DND-41 (cell line): Measurements from ENCODE around the gene GC.

Source experiments
- ATAC-seq: fragments of 200-7000 bp; cut with Tn5 transposase; 3 replicates; pipeline ENCODE4 v1.9.1; 2021; ENCODE audit warnings: low read depth; ENCODE audit not compliant: insufficient read depth
- DNase-seq: peaks from one replicate; pipeline ENCODE4 v3.0.0-alpha.2; 2020
- H2AFZ ChIP-seq: 2 replicates; pipeline ENCODE4 v1.6.0; 2012; ENCODE audit warnings: low read depth, low read length
- H3K27ac ChIP-seq: 2 replicates; pipeline ENCODE4 v1.5.1; 2012; ENCODE audit warnings: low read length, inconsistent platforms
- H3K27me3 ChIP-seq: fragments of 200-600 bp; sonication (generic); 2 replicates; pipeline ENCODE4 v1.6.0; 2012; ENCODE audit warnings: low read length, mild to moderate bottlenecking, inconsistent platforms; ENCODE audit not compliant: insufficient read depth, poor library complexity
- H3K36me3 ChIP-seq: 2 replicates; pipeline ENCODE4 v1.5.1; 2012; ENCODE audit warnings: low read length, inconsistent platforms; ENCODE audit not compliant: insufficient read depth
- H3K4me1 ChIP-seq: 2 replicates; pipeline ENCODE4 v1.5.1; 2012; ENCODE audit warnings: mild to moderate bottlenecking, low read length; ENCODE audit not compliant: insufficient read depth
- H3K4me2 ChIP-seq: 2 replicates; pipeline ENCODE4 v1.6.0; 2012; ENCODE audit warnings: mild to moderate bottlenecking, moderate library complexity, low read length, inconsistent platforms; ENCODE audit not compliant: insufficient read depth
- H3K4me3 ChIP-seq, 2 experiments: fragments of 200-600 bp in 1 of 2; shearing (Covaris generic) in 1 of 2; 2 replicates each; pipeline ENCODE4 v1.5.1; 2012 to 2016; ENCODE audit warnings: inconsistent platforms in 2 of 2, low read length in 2 of 2, mild to moderate bottlenecking in 2 of 2, low read depth in 1 of 2, moderate library complexity in 1 of 2
- H3K79me2 ChIP-seq: 2 replicates; pipeline ENCODE4 v1.6.0; 2012; ENCODE audit warnings: low read length, inconsistent platforms; ENCODE audit not compliant: insufficient read depth
- H3K9ac ChIP-seq: 2 replicates; pipeline ENCODE4 v1.6.0; 2012; ENCODE audit warnings: low read depth, mild to moderate bottlenecking, inconsistent platforms, low read length, moderate library complexity
- H3K9me3 ChIP-seq: 2 replicates; pipeline ENCODE4 v1.5.1; 2012; ENCODE audit warnings: low read length, moderate library complexity, mild to moderate bottlenecking, inconsistent platforms; ENCODE audit not compliant: insufficient read depth, severe bottlenecking
- H4K20me1 ChIP-seq: 2 replicates; pipeline ENCODE4 v1.6.0; 2012; ENCODE audit warnings: low read length; ENCODE audit not compliant: insufficient read depth
- CTCF ChIP-seq: IDR thresholded peaks from 2 replicates; pipeline ENCODE4 v1.5.1; 2012; ENCODE audit warnings: borderline replicate concordance, low read length, moderate library complexity, mild to moderate bottlenecking; ENCODE audit not compliant: poor library complexity, severe bottlenecking; ENCODE audit errors: extremely low read depth
- EZH2 ChIP-seq: IDR thresholded peaks from 3 replicates; pipeline ENCODE4 v1.6.1; 2012; ENCODE audit warnings: borderline replicate concordance, low read depth, mild to moderate bottlenecking, moderate library complexity, low read length, inconsistent platforms; ENCODE audit not compliant: severe bottlenecking

Gene GC

GRCh38 chr4:71694961-71695360 is 88.9 kb downstream of the GC start:
- Histone ChIP-seq H4K20me1 (no peaks in the 10 kb centered on the region), H3K9ac (no peak overlapping the region), H3K9me3 (no peaks in the 10 kb centered on the region), H3K4me2 (no peak overlapping the region), H2AFZ (no peak overlapping the region), H3K27ac (no peak overlapping the region), H3K4me3 (no peak overlapping the region), H3K79me2 (no peaks in the 10 kb centered on the region), H3K27me3 (no peaks in the 10 kb centered on the region), H3K4me1 (no peaks in the 10 kb centered on the region), H3K36me3 (no peaks in the 10 kb centered on the region)
- ATAC-seq (no peak), DNase-seq (no peak)
- TF ChIP-seq EZH2, result no peak
- no peak for TF ChIP-seq CTCF

DNA sequence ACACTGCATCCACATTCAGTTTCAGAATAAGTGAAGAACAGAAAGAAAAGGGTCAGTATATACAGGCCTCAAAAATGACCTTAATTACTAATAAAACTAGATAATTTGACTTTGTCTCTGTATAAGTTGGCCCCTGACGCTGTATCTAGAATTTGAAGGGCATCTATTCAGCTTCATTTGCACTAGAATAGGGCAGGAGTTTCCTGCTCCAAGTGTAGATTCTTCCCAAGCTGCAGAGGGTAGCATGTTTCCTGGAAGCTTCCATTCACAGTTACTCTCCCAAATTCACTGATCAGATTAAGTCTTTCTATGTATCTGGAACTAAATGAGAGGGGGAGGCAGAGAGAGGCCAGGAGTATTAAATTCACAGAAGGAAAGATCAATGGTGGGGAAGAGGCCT is 90.9 kb downstream of the GC start:
- TF ChIP-seq EZH2 (no peak), CTCF (no peak)
- DNase-seq, result no peak
- no peak overlapping the region for H3K9ac ChIP-seq
- H2AFZ ChIP-seq, result no peak overlapping the region
- no peak overlapping the region for H3K27ac ChIP-seq
- H3K9me3 ChIP-seq, result no peaks in the 10 kb centered on the region
- H3K4me1 ChIP-seq, result no peaks in the 10 kb centered on the region
- H4K20me1 ChIP-seq, result no peaks in the 10 kb centered on the region
- no peaks in the 10 kb centered on the region for H3K36me3 ChIP-seq
- no peak overlapping the region for H3K4me3 ChIP-seq
- no peaks in the 10 kb centered on the region for H3K27me3 ChIP-seq
- ATAC-seq, result no peak
- no peak overlapping the region for H3K4me2 ChIP-seq
- no peaks in the 10 kb centered on the region for H3K79me2 ChIP-seq

DNA sequence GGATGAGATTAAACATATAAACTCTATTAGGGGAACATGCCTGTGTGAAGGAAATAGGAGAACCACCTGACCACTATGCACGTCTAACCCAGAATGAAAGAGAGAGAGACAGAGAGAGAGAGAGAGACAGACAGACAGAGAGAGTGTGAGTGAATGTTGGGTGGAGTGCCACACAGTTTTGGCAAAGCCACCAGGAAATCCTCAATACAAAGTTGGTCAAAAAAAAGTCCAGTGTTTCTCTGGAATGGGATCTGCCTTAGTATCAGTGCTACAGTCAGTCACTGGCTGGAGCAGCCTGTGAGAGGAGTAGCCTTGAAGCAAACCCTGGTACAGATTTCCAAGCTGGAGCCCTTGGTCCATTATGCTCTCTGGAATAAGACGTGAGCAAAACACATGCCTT is 91.7 kb downstream of the GC start:
- no peak overlapping the region for H3K4me3 ChIP-seq
- no peaks in the 10 kb centered on the region for H4K20me1 ChIP-seq
- DNase-seq (no peak), ATAC-seq (no peak)
- no peak overlapping the region for H2AFZ ChIP-seq
- H3K27me3 ChIP-seq, result no peaks in the 10 kb centered on the region
- H3K27ac ChIP-seq, result no peak overlapping the region
- no peaks in the 10 kb centered on the region for H3K4me1 ChIP-seq
- H3K4me2 ChIP-seq, result no peak overlapping the region
- no peaks in the 10 kb centered on the region for H3K36me3 ChIP-seq
- no peaks in the 10 kb centered on the region for H3K9me3 ChIP-seq
- H3K79me2 ChIP-seq, result no peaks in the 10 kb centered on the region
- H3K9ac ChIP-seq, result no peak overlapping the region
- TF ChIP-seq EZH2, result no peak
- no peak for TF ChIP-seq CTCF
